Testis (tissue), 3 donors: Measurements from ENCODE around the gene PRKAR1B. TPM values are rescaled to one million over a fixed set of nuclear protein-coding genes. Genes with fewer than 3 reads are reported as not detected.

Experiments
- DNase-seq: peaks from one replicate; pipeline ENCODE4 v3.0.0-alpha.2; 2019
- H3K27ac ChIP-seq, 2 donors: fragments of 200-600 bp; sonication (generic); one replicate each; pipeline ENCODE4 v1.5.1; 2019
- H3K27me3 ChIP-seq: fragments of 200-600 bp; sonication (generic); one replicate; pipeline ENCODE4 v1.5.1; 2019
- H3K36me3 ChIP-seq: fragments of 200-600 bp; sonication (generic); one replicate; pipeline ENCODE4 v1.5.1; 2017; ENCODE audit warnings: low read depth; ENCODE audit errors: missing control alignments
- H3K4me1 ChIP-seq: fragments of 200-600 bp; sonication (generic); one replicate; pipeline ENCODE4 v1.5.1; 2019
- H3K4me3 ChIP-seq, 2 donors: fragments of 200-600 bp; sonication (generic); one replicate each; pipeline ENCODE4 v1.5.1; 2017 to 2019
- H3K9me3 ChIP-seq: fragments of 200-600 bp; sonication (generic); one replicate; pipeline ENCODE4 v1.5.1; 2017
- CTCF ChIP-seq, 3 experiments: fragments of 450-650 bp in 2 of 3; fragments of 200-600 bp in 1 of 3; sonication (generic) in 1 of 3; IDR thresholded peaks; one replicate each; pipeline ENCODE4 v1.5.1; 2016 to 2019; ENCODE audit warnings: antibody characterized with exemption in 3 of 3, mild to moderate bottlenecking in 2 of 3, moderate library complexity in 1 of 3
- POLR2A ChIP-seq: fragments of 450-650 bp; IDR thresholded peaks from one replicate; pipeline ENCODE4 v1.6.1; 2017; ENCODE audit warnings: antibody characterized with exemption, mild to moderate bottlenecking, moderate library complexity
- WGBS, 2 donors: methylation state at CpG; one replicate each; pipeline ENCODE4 v1.1.5; 2018; 5-methylcytosine and 5-hydroxymethylcytosine counted together
- intact Hi-C: fragments of 100-400 bp; cut with DNase I; formaldehyde crosslinking; loops from one replicate; pipeline ENCODE4 v1.15.1; 2023; ENCODE audit warnings: low total_unique reads
- polyA plus RNA-seq: library from polyadenylated mRNA; stranded (reverse); fragments of 350-450 nt; fragmentation: Illumina TruSeq; extraction: RNeasy Lipid Tissue Mini Kit (QIAGEN cat#74804); gene quantifications from one replicate; pipeline ENCODE4 v1.2.3, GENCODE V29; 2014; ENCODE audit warnings: low read depth, low replicate concordance; ENCODE audit not compliant: insufficient read depth
- total RNA-seq, 2 donors: library from RNA; depleted of rRNA; stranded (reverse); fragments of >200 nt; gene quantifications; one replicate each; pipeline ENCODE4 v1.2.3, GENCODE V29; 2016

Gene PRKAR1B
- total and polyA plus RNA-seq, 3 donors from 2014 or later, result 27.8 to 35.7 (median 31.3) TPM

- DNase-seq, result no peak
- Histone ChIP-seq H3K4me1 (peaks cover under 1% of the 10 kb centered on the region), H3K27ac (no peak overlapping the region), H3K27me3 (no peaks in the 10 kb centered on the region), H3K36me3 (no peaks in the 10 kb centered on the region), H3K9me3 (no peaks in the 10 kb centered on the region), H3K4me3 (no peak overlapping the region)
- TF ChIP-seq POLR2A (no peak), CTCF (IDR thresholded peaks at IDR 0.05) (no peak)
- 91 to 94% methylated on average over 13 to 15 of the region's 18 CpGs for WGBS, 2 donors
- intact Hi-C loops, result no loop called here
These were observed 183.4 kb downstream of the PRKAR1B start for GRCh38 chr7:543501-544337.

GRCh38 chr7:542713-543500, 184.2 kb downstream of the PRKAR1B start:
- intact Hi-C loops, result no loop called here
- Histone ChIP-seq H3K36me3 (no peaks in the 10 kb centered on the region), H3K27ac (no peak overlapping the region), H3K4me3 (no peak overlapping the region), H3K9me3 (no peaks in the 10 kb centered on the region), H3K4me1 (peaks cover 8% of the 10 kb centered on the region), H3K27me3 (no peaks in the 10 kb centered on the region)
- 66 to 76% methylated on average over 15 to 23 of the region's 27 CpGs for WGBS, 2 donors
- DNase-seq, result no peak
- TF ChIP-seq CTCF (IDR thresholded peaks at IDR 0.05), result no peak
- TF ChIP-seq POLR2A, result no peak

- Histone ChIP-seq H3K27me3 (no peaks in the 10 kb centered on the region), H3K27ac (no peak overlapping the region), H3K9me3 (no peaks in the 10 kb centered on the region), H3K4me1 (peaks cover 8% of the 10 kb centered on the region), H3K36me3 (no peaks in the 10 kb centered on the region), H3K4me3 (no peak overlapping the region)
- no peak for DNase-seq
- intact Hi-C loops, result no loop called here
- TF ChIP-seq POLR2A, result no peak
- no peak for TF ChIP-seq CTCF (IDR thresholded peaks at IDR 0.05)
- WGBS, 2 donors, result 87 to 91% methylated on average over 28 of the region's 28 CpGs
These were observed 184.9 kb downstream of the PRKAR1B start for GRCh38 chr7:542131-542712.

- 88 to 90% methylated on average over 17 of the region's 17 CpGs for WGBS, 2 donors
- intact Hi-C loops, result no loop called here
These were observed 185.4 kb downstream of the PRKAR1B start for GRCh38 chr7:541661-542060.

More at GRCh38 chr7:541661-542060, 185.4 kb downstream of the PRKAR1B start:
- DNase-seq, result no peak
- peaks cover 8% of the 10 kb centered on the region for H3K4me1 ChIP-seq
- TF ChIP-seq CTCF (IDR thresholded peaks at IDR 0.05), result no peak
- TF ChIP-seq POLR2A, result no peak
- no peaks in the 10 kb centered on the region for H3K27me3 ChIP-seq
- no peaks in the 10 kb centered on the region for H3K36me3 ChIP-seq
- H3K9me3 ChIP-seq, result no peaks in the 10 kb centered on the region
- H3K27ac ChIP-seq, result no peak overlapping the region
- no peak overlapping the region for H3K4me3 ChIP-seq
